ENCODE data around the gene TIMP3. TPM values are rescaled to one million over a fixed set of nuclear protein-coding genes. Genes with fewer than 3 reads are reported as not detected.
A peak's percentile ranks its signal among the peaks of the same experiment; 100 is the strongest.

Gene TIMP3
- total and polyA plus RNA-seq, 2 of the 4 experiments (the other 2 are of a cell fraction) = 98.8 to 179 TPM

- WGBS, 2 experiments (ENCODE audit: extremely low coverage in 2 of 2, insufficient read length in 1 of 2) = 93% methylated on average over 2 of the region's 6 CpGs; no CpG with 5 or more reads in 1 of the 2 experiments
- Histone ChIP-seq H4K8ac (ENCODE audit: low read depth in 2 of 2, low read length in 2 of 2) (peak overlapping the region; percentile 15 to 61; a peak in 2 of 4 replicates), H2AK9ac (replicated peaks; ENCODE audit: low read depth, low read length, poor library complexity) (peak overlapping the region; percentile 60), H3K18ac (ENCODE audit: low read depth, low read length) (peak overlapping the region; percentile 59), H3K9me3 (ENCODE audit: control insufficient read depth, insufficient read depth, low read length) (no peaks in the 10 kb centered on the region), H3K4me3 (ENCODE audit: insufficient read depth, low read depth, low read length) (no peak overlapping the region), H2BK20ac (ENCODE audit: low read depth, low read length) (peak overlapping the region; percentile 86), H4K5ac (ENCODE audit: low read depth, low read length) (no peak overlapping the region), H3K27ac (ENCODE audit: insufficient read depth, low read length) (no peak overlapping the region; the same call in 1 of the 2 replicates), H2BK120ac (ENCODE audit: low read depth, low read length) (peak overlapping the region; percentile 85), H2AK5ac (ENCODE audit: low read depth, low read length) (peak overlapping the region; percentile 93), H3K9me1 (ENCODE audit: insufficient read depth, low read length) (peaks cover 16% of the 10 kb centered on the region), H3K9ac (ENCODE audit: low read depth, low read length) (no peak overlapping the region), H3K36me3 (ENCODE audit: control insufficient read depth, insufficient read depth, low read length) (no peaks in the 10 kb centered on the region), H3K23ac (ENCODE audit: low read depth, low read length) (peak overlapping the region; percentile 31), H3K79me1 (ENCODE audit: low read depth in 1 of 2, low read length in 2 of 2) (no peaks in the 10 kb centered on the region), H3K14ac (replicated peaks; ENCODE audit: low read depth, low read length) (peak overlapping the region; percentile 86), H2AFZ (replicated peaks; ENCODE audit: low read length, poor library complexity) (peak overlapping the region; percentile 64), H3K4me1 (ENCODE audit: control insufficient read depth, insufficient read depth, low read length) (peaks cover 23% of the 10 kb centered on the region), H3K27me3 (ENCODE audit: control insufficient read depth, insufficient read depth, low read length) (no peaks in the 10 kb centered on the region), H3K4ac (ENCODE audit: low read depth, low read length) (peak overlapping the region; percentile 87), H3K56ac (ENCODE audit: extremely low read depth, insufficient read depth, low read length) (no peak overlapping the region), H4K91ac (ENCODE audit: insufficient read depth, low read depth, low read length) (peak overlapping the region; percentile 74), H2BK15ac (ENCODE audit: low read depth, low read length) (peak overlapping the region; percentile 95), H4K20me1 (ENCODE audit: insufficient read depth, low read length) (no peaks in the 10 kb centered on the region), H2BK5ac (ENCODE audit: low read depth, low read length, poor library complexity, severe bottlenecking) (no peak overlapping the region), H3K4me2 (ENCODE audit: low read depth, low read length) (no peak overlapping the region)
- intact Hi-C loops (cut with micrococcal nuclease) = no loop called here
- dilution Hi-C loops (cut with HindIII; ENCODE audit: low sequenced_read_pairs, unreplicated experiment) = no loop called here
- ATAC-seq (ENCODE audit: low read depth) (peak; percentile 62), DNase-seq (peak; percentile 65)
- BruUV-seq (replicated peaks) = no TSS peak
- in situ Hi-C loops (cut with MboI; ENCODE audit: low sequenced_read_pairs) = no loop called here
- TF ChIP-seq RCOR1 (IDR thresholded peaks at IDR 0.05; ENCODE audit: insufficient replicate concordance, low read length) (no peak), MAZ (IDR thresholded peaks at IDR 0.05; ENCODE audit: borderline replicate concordance, low read depth, low read length) (no peak; the same call in 1 of the 2 replicates), MXI1 (IDR thresholded peaks at IDR 0.05; ENCODE audit: borderline replicate concordance, low read depth, low read length) (no peak), BHLHE40 (IDR thresholded peaks at IDR 0.05; ENCODE audit: low read depth, low read length) (no peak), FOS (IDR thresholded peaks at IDR 0.05; ENCODE audit: low read depth, low read length) (no peak), USF2 (IDR thresholded peaks at IDR 0.05; ENCODE audit: low read depth, low read length) (no peak), MAFK (IDR thresholded peaks at IDR 0.05; ENCODE audit: low read depth, low read length) (no peak), SMC3 (IDR thresholded peaks at IDR 0.05; ENCODE audit: low read depth, low read length) (no peak), RAD21 (IDR thresholded peaks at IDR 0.05; ENCODE audit: low read length) (no peak), CTCF (conservative IDR thresholded peaks at IDR 0.05; ENCODE audit: low read depth, low read length) (no peak)
- CTCF ChIA-PET = no interaction called here
- POLR2A ChIA-PET (ENCODE audit: unreplicated experiment) = no interaction called here
Measured at GRCh38 chr22:32754413-32755041, 47.0 kb upstream of the TIMP3 start.

All from IMR-90 (cell line).